ENCODE data around the gene FRMD4A. TPM values are rescaled to one million over a fixed set of nuclear protein-coding genes. Genes with fewer than 3 reads are reported as not detected.

The FRMD4A gene
- total RNA-seq, 1 experiment from 2014 or later: 18.3 TPM

GRCh38 chr10:13644866-13645265 is 685.9 kb downstream of the FRMD4A start:
- Histone ChIP-seq H3K27me3 (ENCODE audit: insufficient read depth, low read depth) (no peaks in the 10 kb centered on the region), H2AFZ (no peak overlapping the region), H3K9me2 (ENCODE audit: insufficient read depth) (no peaks in the 10 kb centered on the region), H3F3A (ENCODE audit: insufficient read depth, low read depth) (no peaks in the 10 kb centered on the region), H3K36me3 (ENCODE audit: low read depth) (peaks cover 5% of the 10 kb centered on the region; the same call in 1 of the 2 replicates), H4K20me1 (ENCODE audit: insufficient read depth) (no peaks in the 10 kb centered on the region), H3K4me3 (no peak overlapping the region), H3K4me1 (replicated peaks; ENCODE audit: insufficient read depth) (no peaks in the 10 kb centered on the region), H3K27ac (no peak overlapping the region), H3K4me2 (no peak overlapping the region), H3K79me2 (ENCODE audit: low read depth) (no peaks in the 10 kb centered on the region), H3K9me3 (ENCODE audit: insufficient read depth, low read depth) (no peaks in the 10 kb centered on the region)
- ChIA-PET POLR2A (ENCODE audit: unreplicated experiment) (no interaction called here), CTCF (no interaction called here)
- intact Hi-C loops (cut with micrococcal nuclease; ENCODE audit: unreplicated experiment): no loop called here
- DNase-seq: no peak
- TF ChIP-seq CTCF (conservative IDR thresholded peaks at IDR 0.05): no peak
- TF ChIP-seq EZH2 (IDR thresholded peaks at IDR 0.05; ENCODE audit: low read depth): no peak
- BruUV-seq (replicated peaks): no TSS peak

- Histone ChIP-seq H3K4me3 (no peak overlapping the region), H3K27ac (no peak overlapping the region), H3K9me2 (ENCODE audit: insufficient read depth) (no peaks in the 10 kb centered on the region), H4K20me1 (ENCODE audit: insufficient read depth) (no peaks in the 10 kb centered on the region), H2AFZ (no peak overlapping the region), H3K36me3 (ENCODE audit: low read depth) (no peaks in the 10 kb centered on the region), H3F3A (ENCODE audit: insufficient read depth, low read depth) (no peaks in the 10 kb centered on the region), H3K4me2 (no peak overlapping the region), H3K27me3 (ENCODE audit: insufficient read depth, low read depth) (no peaks in the 10 kb centered on the region), H3K4me1 (replicated peaks; ENCODE audit: insufficient read depth) (0 out of 2 replicates have a peak, but pooled peaks cover under 1% of the 10 kb centered on the region), H3K79me2 (ENCODE audit: low read depth) (no peaks in the 10 kb centered on the region), H3K9me3 (ENCODE audit: insufficient read depth, low read depth) (no peaks in the 10 kb centered on the region)
- ChIA-PET CTCF (no interaction called here), POLR2A (ENCODE audit: unreplicated experiment) (no interaction called here)
- DNase-seq: no peak
- BruUV-seq (replicated peaks): no TSS peak
- TF ChIP-seq CTCF (conservative IDR thresholded peaks at IDR 0.05): no peak
- TF ChIP-seq EZH2 (IDR thresholded peaks at IDR 0.05; ENCODE audit: low read depth): no peak
- intact Hi-C loops (cut with micrococcal nuclease; ENCODE audit: unreplicated experiment): no loop called here
Observed at GRCh38 chr10:13643016-13643415, 687.7 kb downstream of the FRMD4A start.

GRCh38 chr10:13642293-13642692 is 688.4 kb downstream of the FRMD4A start:
- CTCF ChIA-PET: no interaction called here

More at GRCh38 chr10:13642293-13642692, 688.4 kb downstream of the FRMD4A start:
- POLR2A ChIA-PET (ENCODE audit: unreplicated experiment): interaction anchor here (0.6 kb wide), 1 partner anchor 270 kb away, joined by 4 read pairs; no protein-coding TSS in a partner anchor
- Histone ChIP-seq H3K27ac (no peak overlapping the region), H3K79me2 (ENCODE audit: low read depth) (no peaks in the 10 kb centered on the region), H3K36me3 (ENCODE audit: low read depth) (no peaks in the 10 kb centered on the region), H2AFZ (no peak overlapping the region), H3K4me3 (no peak overlapping the region), H3K9me2 (ENCODE audit: insufficient read depth) (no peaks in the 10 kb centered on the region), H3K9me3 (ENCODE audit: insufficient read depth, low read depth) (no peaks in the 10 kb centered on the region), H3K4me2 (no peak overlapping the region), H4K20me1 (ENCODE audit: insufficient read depth) (no peaks in the 10 kb centered on the region), H3K4me1 (replicated peaks; ENCODE audit: insufficient read depth) (peaks cover 7% of the 10 kb centered on the region; the same call in 1 of the 2 replicates), H3F3A (ENCODE audit: insufficient read depth, low read depth) (no peaks in the 10 kb centered on the region), H3K27me3 (ENCODE audit: insufficient read depth, low read depth) (no peaks in the 10 kb centered on the region)
- intact Hi-C loops (cut with micrococcal nuclease; ENCODE audit: unreplicated experiment): no loop called here
- TF ChIP-seq EZH2 (IDR thresholded peaks at IDR 0.05; ENCODE audit: low read depth) (no peak), CTCF (conservative IDR thresholded peaks at IDR 0.05) (no peak)
- no TSS peak for BruUV-seq (replicated peaks)
- no peak for DNase-seq
